GM18951 (cell line): ENCODE data around the gene VPS37D.

Experiments
- POLR2A ChIP-seq: IDR thresholded peaks from 4 replicates; pipeline ENCODE4 v1.6.1; 2011; ENCODE audit warnings: mild to moderate bottlenecking; ENCODE audit not compliant: insufficient read length, insufficient read depth; ENCODE audit errors: extremely low read depth
- in situ Hi-C: fragments of 300-500 bp; cut with MboI; formaldehyde crosslinking; loops from one replicate; pipeline ENCODE4 v1.12.0; 2022; ENCODE audit warnings: low sequenced_read_pairs, mixed read lengths, inconsistent platforms; ENCODE audit not compliant: unreplicated experiment

Gene VPS37D

GRCh38 chr7:73678862-73679261, 11.2 kb downstream of the VPS37D start:
- no peak for TF ChIP-seq POLR2A
- in situ Hi-C loops, result no loop called here

- TF ChIP-seq POLR2A, result no peak
- in situ Hi-C loops, result no loop called here
Observed at GRCh38 chr7:73679709-73680108, 12.1 kb downstream of the VPS37D start.

GRCh38 chr7:73680501-73680900, 12.9 kb downstream of the VPS37D start:
- no peak for TF ChIP-seq POLR2A
- in situ Hi-C loops, result no loop called here

GRCh38 chr7:73681031-73681430, 13.4 kb downstream of the VPS37D start:
- no peak for TF ChIP-seq POLR2A
- in situ Hi-C loops, result no loop called here

- in situ Hi-C loops, result no loop called here
- no peak for TF ChIP-seq POLR2A
Observed at GRCh38 chr7:73682745-73683055, 15.1 kb downstream of the VPS37D start.

GRCh38 chr7:73683056-73683787, 15.6 kb downstream of the VPS37D start, which contains the start of the genes BUD23 and DNAJC30:
TSS of gene BUD23 (plus strand) at chr7:73683597. CDS start at chr7:73683626, 29 bp downstream.
TSS of gene DNAJC30 (minus strand) at chr7:73683453. CDS start at chr7:73683423, 30 bp downstream.
- in situ Hi-C loops, result no loop called here
- peak; percentile 92 for TF ChIP-seq POLR2A

GRCh38 chr7:73683788-73684693, 16.4 kb downstream of the VPS37D start:
- in situ Hi-C loops, result no loop called here
- no peak for TF ChIP-seq POLR2A

- in situ Hi-C loops, result no loop called here
- no peak for TF ChIP-seq POLR2A
Observed at GRCh38 chr7:73685311-73685710, 17.7 kb downstream of the VPS37D start.

- in situ Hi-C loops, result no loop called here
- TF ChIP-seq POLR2A, result no peak
Observed at GRCh38 chr7:73688288-73688687, 20.7 kb downstream of the VPS37D start.

- no peak for TF ChIP-seq POLR2A
- in situ Hi-C loops, result no loop called here
Observed at GRCh38 chr7:73690646-73691045, 23.0 kb downstream of the VPS37D start.

- in situ Hi-C loops, result no loop called here
Observed at GRCh38 chr7:73696372-73696771, 28.7 kb downstream of the VPS37D start.

GRCh38 chr7:73698410-73698809, 30.8 kb downstream of the VPS37D start:
- TF ChIP-seq POLR2A, result no peak

More at GRCh38 chr7:73696372-73696771, 28.7 kb downstream of the VPS37D start:
- TF ChIP-seq POLR2A, result no peak

GRCh38 chr7:73699370-73700068, 31.9 kb downstream of the VPS37D start:
- TF ChIP-seq POLR2A, result no peak
- in situ Hi-C loops, result no loop called here

More at GRCh38 chr7:73698410-73698809, 30.8 kb downstream of the VPS37D start:
- in situ Hi-C loops, result no loop called here
